SHP77 treated with DMSO at 0.1 percent for 48 hours (cell line): ENCODE results near the gene SQSTM1.
"Not testable (repeated sequence)": the region's sequence is repeated elsewhere in the genome, so short reads cannot be mapped to it uniquely, and the experiment has no call there.

Experiments
- DNase-seq: peaks from one replicate; lab custom pipeline; 2025; lab: John Stamatoyannopoulos, UW

The SQSTM1 gene

DNA sequence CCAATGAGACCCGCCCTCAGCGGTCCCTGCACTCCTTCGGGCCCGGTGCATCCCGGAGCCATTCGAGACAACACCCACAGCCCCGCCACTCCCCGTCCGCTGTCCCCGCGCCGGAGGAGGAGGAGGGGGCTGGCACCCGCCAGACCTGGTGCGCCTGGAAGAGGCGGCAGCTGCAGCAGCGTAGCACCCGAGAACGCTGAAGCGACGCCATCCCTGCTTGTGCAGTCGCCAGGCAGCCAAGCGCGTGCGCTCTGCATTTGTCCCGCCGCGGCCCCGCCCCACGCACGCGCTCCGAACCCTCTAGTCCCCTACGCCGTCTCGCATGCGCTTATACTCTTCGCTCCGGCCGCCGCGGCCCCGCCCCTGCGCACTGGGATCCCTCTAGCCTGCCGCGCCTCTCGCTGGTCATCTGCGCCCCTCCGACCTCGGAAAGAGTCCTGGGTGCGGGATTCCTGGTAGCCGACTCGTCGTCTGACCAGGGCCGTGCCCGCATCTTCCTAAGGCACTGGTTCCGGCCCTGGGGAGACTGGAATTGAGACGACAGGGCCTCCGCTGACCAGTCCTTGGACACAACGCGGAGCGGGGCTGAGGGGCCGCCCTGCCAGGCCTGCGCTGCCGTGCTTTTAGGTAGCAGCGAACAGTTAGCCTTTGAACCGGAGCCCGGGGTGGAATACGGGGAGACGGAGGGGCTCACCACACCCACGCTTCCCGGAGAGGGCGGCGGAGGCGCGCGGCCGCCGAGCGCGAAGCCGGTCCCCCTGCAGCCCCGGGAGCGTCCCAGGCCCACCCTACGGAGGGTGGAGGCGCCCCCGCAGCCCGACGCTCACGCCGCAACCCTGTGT, 38.1 kb downstream of the SQSTM1 start, which contains the start of gene MRNIP:
MRNIP (minus strand) TSS at position 232 of the 842 bp plus-strand sequence; CDS start at position 211, 21 bp downstream.
- DNase-seq = peak; percentile 92

DNA sequence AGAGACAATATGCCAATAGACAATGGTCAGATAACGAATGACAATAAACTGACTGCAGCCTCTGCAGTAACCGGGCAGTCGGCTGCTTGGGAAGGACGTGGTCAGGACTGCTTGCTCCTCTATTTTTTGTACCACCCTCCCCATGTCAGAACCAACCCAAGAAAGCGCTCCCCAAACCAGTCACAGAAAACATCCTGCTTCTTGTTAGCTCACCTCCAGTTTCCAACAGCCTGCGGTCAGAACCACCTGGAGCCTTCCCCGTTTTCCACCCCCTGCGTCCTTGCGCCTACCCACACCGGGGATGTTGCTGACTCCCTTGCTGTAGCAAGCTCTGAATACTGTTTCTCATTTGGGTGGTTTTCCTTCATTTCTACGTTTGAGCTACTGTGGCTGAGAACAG, 39.6 kb downstream of the SQSTM1 start:
- no peak for DNase-seq

DNA sequence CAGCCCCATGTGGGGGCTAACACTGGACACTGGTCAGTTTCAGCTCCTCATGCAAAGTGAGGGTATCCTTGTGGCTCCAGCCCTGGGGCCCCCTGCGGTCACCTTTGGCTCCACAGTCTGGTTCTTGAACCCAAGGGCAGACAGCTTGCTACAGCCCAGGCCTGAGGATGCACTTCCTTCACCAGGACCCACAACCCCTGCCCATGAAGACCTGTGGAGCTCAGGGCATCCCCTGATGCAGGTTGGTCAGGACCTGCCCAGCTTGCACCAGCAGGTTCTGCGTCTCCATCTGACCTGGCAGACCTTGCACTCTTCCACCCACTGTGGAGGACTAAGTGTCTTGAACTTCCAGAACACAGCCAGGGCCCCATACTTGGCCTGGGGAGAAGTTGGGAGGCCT, 41.6 kb downstream of the SQSTM1 start:
- DNase-seq = no peak

DNA sequence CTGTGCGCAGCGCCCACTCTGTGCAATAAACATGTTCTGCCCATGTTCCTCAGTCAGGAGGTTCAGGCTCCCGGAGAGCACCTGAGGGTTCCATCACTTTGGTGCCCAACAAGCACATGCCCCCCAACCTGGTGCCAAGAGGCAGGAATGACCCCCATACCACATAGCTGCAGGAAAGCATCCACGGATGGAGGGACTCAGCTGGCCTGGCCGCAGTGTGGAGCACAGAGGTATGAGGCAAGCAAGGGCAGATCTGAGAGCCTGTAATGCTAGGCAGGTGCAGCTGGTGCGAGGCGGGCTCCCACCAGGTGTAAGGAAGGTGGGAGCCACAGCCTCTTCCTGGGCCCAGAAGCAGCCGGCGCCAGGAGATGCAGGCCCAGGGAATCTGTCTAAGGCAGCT, 42.2 kb downstream of the SQSTM1 start:
- DNase-seq = no peak

DNA sequence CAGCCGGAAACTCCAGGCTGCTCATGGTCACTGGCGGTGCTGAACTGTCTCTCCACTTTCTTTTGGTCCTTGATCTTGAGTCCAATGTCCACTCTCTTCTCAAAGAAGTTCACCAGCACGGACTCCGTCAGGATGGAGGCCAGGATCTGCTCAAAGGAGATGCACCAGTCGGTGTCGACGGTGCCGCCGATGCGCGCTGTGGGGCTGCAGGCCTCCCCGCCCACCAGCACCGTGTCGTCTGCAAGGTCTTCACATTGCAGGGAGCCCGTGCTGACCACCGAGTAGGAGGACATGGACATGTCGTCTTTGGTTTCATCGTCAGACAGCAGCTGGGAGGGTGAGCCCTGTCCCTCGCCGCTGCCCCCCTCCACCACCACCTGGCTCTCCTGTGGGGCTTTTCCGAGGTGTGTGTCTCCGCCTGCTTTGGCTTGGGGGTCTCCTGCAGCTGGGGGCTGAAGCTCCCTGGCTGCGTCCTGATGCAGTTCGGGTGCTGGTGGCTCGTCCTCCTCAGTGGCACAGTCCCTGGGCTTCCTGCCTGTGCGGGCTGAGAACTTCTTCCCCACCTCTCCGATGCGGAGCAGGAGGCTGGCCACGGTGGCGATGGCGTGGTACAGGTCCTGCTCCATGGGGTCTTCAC, 42.9 kb downstream of the SQSTM1 start:
- DNase-seq = no peak

DNA sequence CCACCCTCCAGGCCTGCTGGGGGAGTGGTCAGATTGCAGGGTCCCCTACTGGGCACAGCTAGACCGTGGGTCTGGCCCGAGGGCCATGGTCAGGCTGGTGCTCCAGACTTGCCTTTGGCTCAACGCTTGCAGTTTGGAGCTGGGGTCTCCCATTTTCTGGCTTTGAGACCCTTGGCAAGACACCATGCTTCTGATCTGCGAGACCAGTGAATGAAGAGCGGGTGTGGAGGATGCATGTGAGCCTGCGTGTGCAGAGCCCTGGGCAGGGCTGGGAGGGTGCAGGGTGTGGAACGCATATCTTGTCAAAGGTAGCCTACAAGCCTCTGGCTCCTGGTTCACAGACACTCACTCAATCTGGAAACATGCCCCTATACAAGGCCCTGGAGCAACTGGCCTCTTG, 44.0 kb downstream of the SQSTM1 start:
- no peak for DNase-seq

DNA sequence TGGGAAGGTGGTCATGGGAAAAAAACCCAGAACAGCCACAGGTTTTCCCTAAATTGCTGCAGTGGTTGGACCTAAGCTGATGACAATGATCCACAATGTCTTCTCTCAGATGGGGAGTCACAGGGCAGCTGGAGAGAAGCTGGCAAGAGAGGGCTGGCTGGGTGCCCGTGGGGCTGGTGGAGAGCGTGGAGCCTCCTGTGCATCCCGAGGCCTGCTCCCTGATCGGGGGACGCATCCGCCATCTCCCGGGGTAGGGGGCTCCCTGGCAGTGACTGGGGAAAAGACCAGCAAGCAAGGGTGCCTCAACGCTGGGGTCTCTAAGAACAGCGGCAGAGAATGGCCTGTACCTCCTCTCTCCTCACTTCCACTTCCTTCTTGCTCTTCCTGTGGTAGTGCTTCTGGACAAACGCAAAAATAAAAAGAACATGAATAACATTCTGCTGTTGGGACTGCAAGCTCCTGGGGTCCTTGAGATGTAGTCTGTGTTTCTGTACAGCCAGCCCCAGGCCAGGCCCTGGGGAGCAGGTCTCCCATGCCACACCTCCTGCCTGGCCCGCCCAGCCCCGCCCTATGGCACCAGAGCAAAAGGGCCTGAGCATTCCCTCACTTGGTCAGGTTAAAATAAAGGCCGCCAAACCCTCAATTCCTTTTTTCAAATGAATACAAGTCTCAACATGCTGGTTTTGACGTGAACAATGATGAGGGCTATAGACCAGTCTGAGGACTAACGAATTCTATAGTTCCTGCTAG, 45.0 kb downstream of the SQSTM1 start:
- no peak for DNase-seq

DNA sequence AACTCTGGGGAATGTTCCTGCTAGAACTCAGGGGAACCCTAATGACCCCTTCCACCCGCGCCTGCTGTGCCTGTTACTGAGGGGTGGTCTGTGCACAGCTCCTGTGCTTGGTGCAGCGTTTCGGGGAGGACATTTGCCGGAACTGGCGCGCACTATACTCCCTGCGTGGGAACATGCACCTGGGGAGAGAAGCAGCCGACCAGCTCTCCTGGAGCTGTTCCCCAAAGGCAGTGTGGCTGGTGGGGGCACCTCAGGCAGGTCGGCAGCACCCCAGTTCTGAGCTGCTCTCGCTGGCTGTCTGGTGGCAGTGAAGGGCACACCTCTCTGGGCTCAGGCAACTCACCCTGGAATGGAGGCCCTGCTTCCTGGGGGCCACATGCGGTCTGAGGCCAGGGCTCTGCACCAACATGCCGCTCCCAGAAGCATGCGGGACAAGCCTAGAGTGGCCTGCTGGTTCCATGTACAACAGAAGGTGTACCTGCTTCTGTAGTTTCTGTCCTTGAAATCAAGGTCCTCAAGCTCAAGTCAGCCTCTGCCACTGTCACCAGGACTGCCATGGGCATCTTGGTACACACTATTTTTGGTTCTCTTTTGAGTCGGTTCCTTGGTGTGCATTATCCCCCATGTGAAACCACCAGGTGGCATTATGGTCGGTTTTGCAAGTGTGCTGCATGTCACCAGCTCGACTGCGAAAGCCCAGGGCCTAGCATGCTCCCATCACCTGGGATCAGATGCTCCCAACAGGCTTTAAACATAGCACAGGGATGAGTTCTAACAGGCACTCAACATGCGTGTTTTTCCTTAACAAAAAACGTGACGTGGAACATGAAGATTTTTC, 45.8 kb downstream of the SQSTM1 start:
- no peak for DNase-seq

DNA sequence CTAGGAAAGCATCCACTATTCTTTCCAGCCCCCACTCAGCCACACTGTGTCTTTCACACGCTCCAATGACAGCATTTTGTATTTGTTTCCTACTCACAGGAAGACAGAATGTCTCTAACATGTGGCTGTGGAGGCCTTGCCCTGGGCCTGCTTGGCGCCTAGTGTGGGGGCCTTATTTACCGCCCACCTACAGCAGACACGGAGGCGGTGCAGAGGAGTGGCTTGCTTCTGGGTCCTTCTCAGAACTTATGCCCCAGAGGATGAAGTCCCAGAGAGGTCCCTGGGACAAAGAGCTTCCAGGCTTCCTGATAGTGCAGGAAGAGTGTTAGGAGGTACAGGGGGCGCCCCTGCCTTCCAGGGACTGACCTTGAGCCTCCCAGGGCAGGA, 46.4 kb downstream of the SQSTM1 start:
- no peak for DNase-seq

DNA sequence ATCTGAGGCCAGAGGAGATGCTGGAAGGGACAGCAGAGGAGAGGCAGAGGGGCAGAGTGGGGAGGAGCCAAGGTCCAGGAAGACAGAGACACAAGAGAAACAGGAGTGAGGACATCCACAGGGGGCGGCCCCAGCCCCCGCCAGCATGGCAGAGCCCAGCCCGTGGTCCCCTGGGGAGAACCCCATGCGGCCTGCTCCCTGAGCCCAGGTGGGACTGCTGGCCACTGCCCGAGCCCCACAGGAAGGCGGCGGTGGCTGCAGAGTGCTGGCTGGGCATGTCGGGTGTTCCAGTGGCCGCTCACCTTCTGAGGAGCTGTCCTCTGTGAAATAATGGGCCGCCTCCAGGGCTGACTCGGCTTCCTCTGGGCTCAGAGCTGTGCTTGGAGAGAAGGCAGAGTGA, 46.8 kb downstream of the SQSTM1 start:
- no peak for DNase-seq

DNA sequence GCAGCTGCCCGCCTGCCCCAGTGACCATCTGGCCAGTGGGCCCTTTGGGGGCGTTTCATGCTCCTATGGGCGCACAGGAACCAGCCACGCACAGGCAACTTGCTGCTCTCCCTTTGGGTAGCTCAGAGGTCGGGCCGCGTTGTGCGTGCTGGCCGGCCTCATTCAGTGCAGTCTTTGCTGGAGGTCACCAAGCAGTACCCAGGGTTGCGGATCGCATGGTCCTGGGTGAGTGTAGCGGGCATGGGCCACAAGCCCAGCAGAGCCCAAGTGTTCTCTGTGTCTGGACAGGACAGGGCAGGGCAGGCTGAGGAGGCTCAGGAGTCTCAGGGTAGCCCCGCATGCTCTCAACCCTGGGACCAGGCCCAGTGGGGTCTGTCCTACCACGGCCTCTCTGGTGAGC, 47.8 kb downstream of the SQSTM1 start:
- DNase-seq = no peak

DNA sequence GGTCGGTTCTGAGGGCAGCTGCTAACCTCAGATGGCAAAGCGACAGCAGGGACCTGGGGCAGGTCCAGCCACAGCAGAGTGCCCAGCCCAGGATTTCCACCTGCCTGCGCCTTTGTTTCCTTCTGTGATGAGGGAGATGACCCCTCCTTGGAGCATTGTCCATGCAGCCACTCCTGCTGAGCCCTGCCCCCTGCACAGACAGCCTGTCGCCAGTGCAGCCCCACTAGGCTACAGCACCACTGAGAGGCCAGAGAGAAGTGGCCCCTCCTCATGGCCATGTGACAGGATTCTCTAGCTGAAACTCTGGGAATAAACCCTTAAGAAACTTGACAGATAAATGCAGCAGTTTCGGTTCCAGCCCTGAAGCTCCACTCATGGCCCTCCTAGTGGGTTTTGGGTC, 48.4 kb downstream of the SQSTM1 start:
- DNase-seq = no peak

DNA sequence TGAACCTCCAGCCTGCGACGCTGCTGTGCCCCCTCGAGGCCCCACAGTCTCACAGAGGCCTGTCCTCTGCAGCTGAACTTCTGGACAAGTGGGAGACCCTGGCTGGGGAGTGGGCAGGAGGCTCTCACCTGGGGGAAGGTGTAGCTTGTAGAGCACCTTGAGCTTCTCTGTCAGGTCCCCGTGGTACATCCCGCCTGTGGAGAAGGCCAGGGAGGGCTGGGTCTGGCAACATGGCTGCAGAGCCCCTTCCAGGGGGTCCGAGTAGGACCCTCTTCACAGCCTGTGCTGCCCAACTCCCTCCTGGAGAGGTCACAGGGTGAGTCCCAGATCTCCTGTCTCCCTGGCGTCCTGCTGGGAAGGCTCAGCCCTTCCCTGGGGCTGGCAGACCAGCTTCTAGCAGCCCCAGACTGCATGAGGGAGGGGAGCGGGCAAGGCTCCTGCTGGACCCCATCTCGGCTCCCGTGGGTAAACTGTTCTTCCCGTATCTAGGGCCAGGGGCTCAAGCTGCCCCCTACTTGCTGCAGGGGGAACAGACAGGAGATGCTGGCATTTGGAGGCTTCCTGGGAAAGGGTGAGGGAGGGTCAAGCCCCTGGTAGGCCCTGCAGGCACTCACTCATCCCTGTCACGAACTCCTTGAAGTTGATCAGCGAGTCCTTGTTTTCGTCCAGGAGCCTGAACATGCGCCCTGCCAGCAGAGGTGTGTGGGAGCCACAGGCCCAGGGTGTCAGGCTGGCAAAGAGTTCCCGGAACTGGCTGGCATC, 49.1 kb downstream of the SQSTM1 start:
- no peak for DNase-seq

DNA sequence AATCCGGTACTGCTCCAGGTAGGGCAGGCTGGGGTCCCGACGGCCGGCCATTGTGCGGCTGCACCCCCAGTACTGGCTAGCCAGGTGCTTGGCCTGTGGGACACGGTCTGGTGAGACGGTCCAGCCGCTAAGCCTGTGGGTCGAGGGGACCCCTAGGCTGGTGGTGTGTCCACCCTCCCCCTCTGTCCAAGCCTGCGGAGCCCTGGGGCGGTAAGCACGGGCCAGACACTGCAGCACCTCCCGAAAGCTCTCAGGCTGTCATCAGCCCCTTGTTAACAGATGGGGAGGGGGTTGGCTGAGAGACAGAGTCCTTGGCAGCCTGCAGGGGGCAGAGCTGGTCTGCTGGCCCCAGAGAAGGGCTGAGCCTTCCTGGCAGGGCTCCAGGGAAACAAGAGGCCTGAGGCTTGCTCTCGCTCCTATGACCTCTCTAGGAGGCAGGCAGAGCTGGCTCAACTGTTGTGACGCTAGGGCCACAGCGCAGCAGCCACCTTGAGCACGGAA, 49.7 kb downstream of the SQSTM1 start:
- peak; percentile 57 for DNase-seq

DNA sequence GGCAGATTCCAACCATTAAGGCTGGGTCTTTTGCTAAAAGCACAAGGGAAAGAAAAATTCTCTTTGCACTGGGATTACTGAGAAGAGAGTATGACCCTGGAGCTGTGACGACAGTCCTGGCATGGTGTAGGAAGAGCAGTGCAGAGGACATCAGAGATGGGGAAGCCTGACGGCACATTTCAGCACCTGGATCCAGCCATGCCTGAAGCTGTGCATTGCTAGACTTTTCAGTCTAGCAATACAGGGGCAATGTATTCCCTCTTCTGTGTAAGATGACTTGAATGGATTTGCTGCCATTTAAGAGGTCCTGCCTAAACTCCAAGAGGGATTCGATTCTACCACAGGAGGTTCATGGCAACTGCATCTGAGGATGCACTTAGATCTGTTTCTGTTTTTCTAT, 50.2 kb downstream of the SQSTM1 start:
- DNase-seq = no peak

DNA sequence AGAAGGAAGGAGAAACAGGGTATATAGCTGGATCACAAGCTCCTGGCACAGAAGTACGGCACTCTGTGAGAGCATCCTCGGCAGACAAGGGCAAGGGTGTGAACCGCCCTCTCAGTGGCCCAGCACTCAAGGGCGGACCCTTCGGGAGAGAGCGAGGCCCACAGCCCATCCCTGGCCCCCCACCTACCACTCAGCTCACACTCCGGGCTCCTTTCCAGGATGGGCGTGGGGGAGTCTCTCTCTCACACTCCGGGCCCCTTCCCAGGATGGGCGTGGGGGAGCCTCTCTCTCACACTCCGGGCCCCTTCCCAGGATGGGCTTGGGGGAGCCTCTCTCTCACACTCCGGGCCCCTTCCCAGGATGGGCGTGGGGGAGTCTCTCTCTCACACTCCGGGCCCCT, 50.8 kb downstream of the SQSTM1 start:
- DNase-seq = not testable (repeated sequence)

DNA sequence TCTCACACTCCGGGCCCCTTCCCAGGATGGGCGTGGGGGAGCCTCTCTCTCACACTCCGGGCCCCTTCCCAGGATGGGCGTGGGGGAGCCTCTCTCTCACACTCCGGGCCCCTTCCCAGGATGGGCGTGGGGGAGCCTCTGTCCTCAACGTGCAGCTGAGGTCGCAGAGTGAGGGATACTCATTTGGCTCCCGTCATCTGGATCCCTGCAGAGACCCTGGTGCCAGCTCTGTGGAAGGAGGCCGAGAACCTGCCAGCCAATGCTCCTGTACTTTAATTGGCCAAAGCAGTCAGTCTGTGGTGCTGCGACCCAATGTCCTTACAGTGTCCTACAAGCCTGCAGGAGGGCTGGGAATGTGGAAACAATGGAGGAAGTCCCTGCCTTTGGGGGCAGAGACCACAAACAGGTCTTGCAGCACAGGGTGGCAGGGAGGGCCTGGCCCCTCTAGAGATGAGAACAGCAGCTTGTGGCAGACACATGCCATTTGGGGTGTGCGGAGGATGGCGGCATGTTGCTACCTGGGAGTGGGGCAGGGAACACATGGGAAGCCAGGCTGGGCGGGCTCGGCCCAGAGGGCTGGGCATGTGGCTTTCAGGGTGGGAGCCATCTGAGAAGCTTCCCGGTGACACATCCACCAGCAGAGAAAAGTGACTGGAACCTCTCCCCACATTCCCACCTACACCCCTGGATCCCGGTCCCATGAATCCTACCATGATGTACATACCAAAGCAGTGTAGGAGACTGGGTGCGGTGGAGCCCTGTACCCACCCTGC, 51.5 kb downstream of the SQSTM1 start:
- DNase-seq = no peak

DNA sequence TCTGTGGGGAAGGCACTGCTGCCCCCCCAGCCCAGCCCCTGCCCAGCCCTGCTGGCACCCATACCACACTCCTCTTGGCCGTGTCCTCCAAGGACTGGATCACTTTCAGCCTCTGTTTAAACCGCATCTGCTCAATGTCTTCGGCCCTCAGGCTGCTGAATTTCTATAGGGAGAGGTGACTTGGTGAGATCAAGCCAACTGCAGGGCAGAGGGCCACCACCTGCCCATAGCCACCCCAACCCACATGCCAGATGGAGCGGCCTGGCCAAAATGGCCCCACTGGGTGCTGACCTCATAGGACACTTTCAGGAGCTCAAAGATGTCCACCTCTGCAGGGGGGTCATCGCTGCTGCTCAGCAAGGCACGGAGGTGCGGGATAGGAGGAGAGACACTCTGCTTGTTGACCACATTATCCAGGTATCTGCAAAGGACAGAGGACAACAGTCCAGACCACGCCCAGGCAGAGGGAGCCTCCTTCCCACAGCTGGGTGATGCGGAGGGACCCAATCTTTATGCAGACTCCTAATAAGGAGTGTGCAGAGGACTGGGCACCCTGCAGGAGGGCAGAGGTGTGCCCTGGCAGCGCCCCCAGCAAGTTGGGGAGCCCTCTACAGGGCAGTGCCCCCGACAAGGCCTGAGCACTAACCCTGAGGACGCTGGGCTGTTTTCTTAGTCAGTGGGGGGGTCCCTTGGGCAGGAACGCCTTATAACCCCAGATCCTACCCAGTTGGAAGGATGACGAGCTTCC, 52.3 kb downstream of the SQSTM1 start:
- DNase-seq = no peak

DNA sequence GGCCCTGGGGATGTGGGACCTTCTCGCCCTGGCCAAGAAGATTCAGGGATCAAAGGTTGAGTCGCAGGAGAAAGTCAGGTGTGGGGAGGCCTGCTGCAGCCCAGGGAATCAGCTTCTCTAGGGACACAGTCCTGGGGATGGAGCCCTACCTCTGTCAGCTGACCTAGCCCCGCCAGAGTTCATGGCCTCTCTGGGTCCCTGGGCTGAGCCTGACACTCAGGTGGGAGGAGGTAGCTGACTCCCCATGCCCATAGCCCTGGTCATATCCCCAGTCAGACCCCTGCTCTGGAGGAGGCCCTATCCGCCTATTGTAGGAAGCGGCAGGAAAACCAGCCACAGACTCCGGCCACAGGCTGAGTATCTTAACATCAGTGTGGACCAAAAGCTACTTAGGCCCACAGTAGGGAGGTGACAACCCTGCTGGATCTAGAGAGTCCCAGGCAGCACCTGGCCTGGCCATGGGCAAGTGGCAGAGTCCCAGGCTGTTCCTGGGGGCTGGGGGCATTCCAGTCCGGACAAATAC, 52.9 kb downstream of the SQSTM1 start:
- no peak for DNase-seq
